Measurements from ENCODE around the gene CTAG2. TPM values are rescaled to one million over a fixed set of nuclear protein-coding genes. Genes with fewer than 3 reads are reported as not detected.

CTAG2 gene
- total RNA-seq, 1 donor from 2014 or later = not detected

- TF ChIP-seq CTCF (IDR thresholded peaks at IDR 0.05; ENCODE audit: unreplicated experiment) = no peak
- Mint-ChIP-seq H3K4me3 (ENCODE audit: low read depth) (no peak overlapping the region), H3K9me3 (ENCODE audit: low read depth) (peaks cover 36% of the 10 kb centered on the region), H3K27me3 (no peaks in the 10 kb centered on the region), H3K27ac (no peak overlapping the region), H3K4me1 (ENCODE audit: low read depth) (no peaks in the 10 kb centered on the region), H3K36me3 (ENCODE audit: insufficient read depth) (no peaks in the 10 kb centered on the region)
- DNase-seq (ENCODE audit: low spot score, unreplicated experiment) = no peak
Measured at GRCh38 chrX:154661899-154662298, 8.5 kb upstream of the CTAG2 start.

- H3K36me3 Mint-ChIP-seq (ENCODE audit: insufficient read depth) = no peaks in the 10 kb centered on the region
Measured at GRCh38 chrX:154661170-154661569, 7.8 kb upstream of the CTAG2 start.

GRCh38 chrX:154660541-154660940, 7.2 kb upstream of the CTAG2 start:
- Mint-ChIP-seq H3K9me3 (ENCODE audit: low read depth) (peaks cover 36% of the 10 kb centered on the region), H3K27ac (no peak overlapping the region), H3K27me3 (no peaks in the 10 kb centered on the region), H3K36me3 (ENCODE audit: insufficient read depth) (no peaks in the 10 kb centered on the region), H3K4me1 (ENCODE audit: low read depth) (no peaks in the 10 kb centered on the region), H3K4me3 (ENCODE audit: low read depth) (no peak overlapping the region)
- DNase-seq (ENCODE audit: low spot score, unreplicated experiment) = no peak
- TF ChIP-seq CTCF (IDR thresholded peaks at IDR 0.05; ENCODE audit: unreplicated experiment) = no peak

More at GRCh38 chrX:154661170-154661569, 7.8 kb upstream of the CTAG2 start:
- Mint-ChIP-seq H3K4me3 (ENCODE audit: low read depth) (no peak overlapping the region), H3K4me1 (ENCODE audit: low read depth) (no peaks in the 10 kb centered on the region), H3K27me3 (no peaks in the 10 kb centered on the region), H3K9me3 (ENCODE audit: low read depth) (peaks cover 40% of the 10 kb centered on the region), H3K27ac (no peak overlapping the region)
- no peak for DNase-seq (ENCODE audit: low spot score, unreplicated experiment)
- no peak for TF ChIP-seq CTCF (IDR thresholded peaks at IDR 0.05; ENCODE audit: unreplicated experiment)

- Mint-ChIP-seq H3K27me3 (no peaks in the 10 kb centered on the region), H3K9me3 (ENCODE audit: low read depth) (peaks cover 31% of the 10 kb centered on the region), H3K27ac (no peak overlapping the region), H3K4me3 (ENCODE audit: low read depth) (no peak overlapping the region), H3K36me3 (ENCODE audit: insufficient read depth) (no peaks in the 10 kb centered on the region), H3K4me1 (ENCODE audit: low read depth) (no peaks in the 10 kb centered on the region)
- no peak for TF ChIP-seq CTCF (IDR thresholded peaks at IDR 0.05; ENCODE audit: unreplicated experiment)
- DNase-seq (ENCODE audit: low spot score, unreplicated experiment) = no peak
Measured at GRCh38 chrX:154658957-154659356, 5.6 kb upstream of the CTAG2 start.

GRCh38 chrX:154658187-154658586, 4.8 kb upstream of the CTAG2 start:
- no peaks in the 10 kb centered on the region for H3K27me3 Mint-ChIP-seq
- no peaks in the 10 kb centered on the region for H3K4me1 Mint-ChIP-seq (ENCODE audit: low read depth)
- H3K36me3 Mint-ChIP-seq (ENCODE audit: insufficient read depth) = no peaks in the 10 kb centered on the region
- no peak for DNase-seq (ENCODE audit: low spot score, unreplicated experiment)
- no peak for TF ChIP-seq CTCF (IDR thresholded peaks at IDR 0.05; ENCODE audit: unreplicated experiment)
- no peak overlapping the region for H3K4me3 Mint-ChIP-seq (ENCODE audit: low read depth)
- peaks cover 24% of the 10 kb centered on the region for H3K9me3 Mint-ChIP-seq (ENCODE audit: low read depth)
- no peak overlapping the region for H3K27ac Mint-ChIP-seq

All from progenitor cell of endocrine pancreas (in vitro differentiated cells).